OCI-LY7 (cell line): ENCODE measurements around the gene LYRM4. TPM values are rescaled to one million over a fixed set of nuclear protein-coding genes. Genes with fewer than 3 reads are reported as not detected.

Source experiments
- BruUV-seq: library from RNA; stranded (reverse); fragments of 400-500 nt; replicated peaks from 2 replicates; lab custom pipeline; 2021; lab: Mats Ljungman, UMichigan
- CTCF ChIA-PET: fragments of 300-600 bp; sonication (Branson Sonifier 250); formaldehyde crosslinking; loops from one replicate; lab custom pipeline; 2022; ENCODE audit warnings: antibody characterized with exemption; ENCODE audit not compliant: unreplicated experiment; lab: Charles Lee
- POLR2A ChIA-PET: fragments of 300-600 bp; sonication (Branson Sonifier 250); formaldehyde crosslinking; loops from one replicate; lab custom pipeline; 2022; ENCODE audit warnings: antibody characterized with exemption; lab: Charles Lee
- DNase-seq: peaks from one replicate; pipeline ENCODE4 v3.0.0-alpha.2; 2015; ENCODE audit warnings: low spot score
- H2AFZ ChIP-seq: fragments of 200-600 bp; sonication (generic), shearing (Covaris generic); 2 replicates; pipeline ENCODE4 v1.6.1; 2014; ENCODE audit warnings: mild to moderate bottlenecking, antibody characterized with exemption, low read length, moderate library complexity
- H3K27ac ChIP-seq: fragments of 200-600 bp; sonication (generic); 2 replicates; pipeline ENCODE4 v1.5.1; 2014; ENCODE audit warnings: mixed run types, low read depth, mild to moderate bottlenecking, moderate library complexity, low read length, inconsistent platforms; ENCODE audit not compliant: poor library complexity, severe bottlenecking
- H3K36me3 ChIP-seq: fragments of 200-600 bp; sonication (generic); 2 replicates; pipeline ENCODE4 v1.6.1; 2014; ENCODE audit warnings: mild to moderate bottlenecking, antibody characterized with exemption, low read length, moderate library complexity, mixed read lengths; ENCODE audit not compliant: insufficient read depth
- H3K4me1 ChIP-seq: fragments of 200-600 bp; sonication (generic); 2 replicates; pipeline ENCODE4 v1.5.1; 2014; ENCODE audit warnings: mild to moderate bottlenecking, low read length; ENCODE audit not compliant: insufficient read depth, poor library complexity, severe bottlenecking
- H3K4me2 ChIP-seq: fragments of 200-600 bp; sonication (generic); 2 replicates; pipeline ENCODE4 v1.6.1; 2014; ENCODE audit warnings: mild to moderate bottlenecking, low read length
- H3K4me3 ChIP-seq: fragments of 200-600 bp; sonication (generic); 2 replicates; pipeline ENCODE4 v1.5.1; 2014; ENCODE audit warnings: mild to moderate bottlenecking, low read depth, low read length; ENCODE audit not compliant: poor library complexity, severe bottlenecking
- H3K79me2 ChIP-seq: fragments of 200-600 bp; sonication (generic); 2 replicates; pipeline ENCODE4 v1.6.1; 2016; ENCODE audit warnings: low read depth, mild to moderate bottlenecking, low read length, moderate library complexity, mixed read lengths; ENCODE audit not compliant: insufficient read depth
- H3K9me2 ChIP-seq: fragments of 200-600 bp; sonication (generic); 2 replicates; pipeline ENCODE4 v1.6.1; 2016; ENCODE audit warnings: mild to moderate bottlenecking, low read length, mixed read lengths; ENCODE audit not compliant: insufficient read depth
- H3K9me3 ChIP-seq: fragments of 200-600 bp; sonication (generic); 2 replicates; pipeline ENCODE4 v1.6.1; 2014; ENCODE audit warnings: mild to moderate bottlenecking, mixed run types, low read length, mixed read lengths
- H4K20me1 ChIP-seq: fragments of 200-600 bp; sonication (generic); 2 replicates; pipeline ENCODE4 v1.6.1; 2014; ENCODE audit warnings: mild to moderate bottlenecking, antibody characterized with exemption, low read length, moderate library complexity, mixed read lengths; ENCODE audit not compliant: insufficient read depth
- EZH2phosphoT487 ChIP-seq: fragments of 200-600 bp; sonication (generic); IDR thresholded peaks from 2 replicates; pipeline ENCODE4 v1.6.1; 2018; ENCODE audit warnings: low read depth, borderline replicate concordance, mild to moderate bottlenecking, mixed run types, antibody characterized with exemption, low read length, moderate library complexity, mixed read lengths
- intact Hi-C: fragments of 100-400 bp; cut with micrococcal nuclease; formaldehyde crosslinking; loops from one replicate; pipeline ENCODE4 v1.10.0; 2022; ENCODE audit not compliant: unreplicated experiment
- total RNA-seq, 2 experiments: library from RNA; depleted of rRNA in 1 of 2; stranded (reverse); fragments of >200 nt in 1 of 2; shearing (Covaris generic) in 1 of 2; gene quantifications; 2 replicates each; pipeline ENCODE4 v1.2.3, GENCODE V29; 2014 to 2022
- TF ChIP-seq, protein P1 (sequence below): fragments of 200-600 bp; sonication (generic); conservative IDR thresholded peaks from 2 replicates; pipeline ENCODE4 v1.5.1; 2014; ENCODE audit warnings: mild to moderate bottlenecking, antibody characterized with exemption, low read length, moderate library complexity, mixed read lengths

LYRM4 gene
- total RNA-seq, 2 experiments from 2014 or later, result 19.6 to 34.3 TPM

DNA sequence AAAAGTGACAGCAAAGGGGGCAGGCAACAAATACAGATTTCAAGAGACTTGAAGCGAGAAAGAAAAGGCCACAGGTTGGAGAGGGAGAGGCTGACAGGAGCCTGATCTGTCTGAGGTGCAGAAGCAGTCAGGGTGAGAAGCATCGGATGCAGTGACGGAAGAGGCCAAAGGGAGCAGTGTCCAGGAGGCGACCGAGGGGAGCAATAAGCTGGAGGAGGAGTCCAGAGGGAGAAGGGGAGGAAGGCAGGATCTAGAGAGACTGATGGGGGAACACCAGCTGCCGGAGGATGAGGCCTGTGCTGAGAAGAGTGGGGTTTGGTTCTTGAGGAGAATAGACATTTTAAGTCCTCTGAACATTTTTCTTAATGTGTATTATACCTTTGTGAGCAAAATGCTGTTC is 24.3 kb upstream of the LYRM4 start:
- CTCF ChIA-PET, result no interaction called here
- TF ChIP-seq EZH2phosphoT487, result no peak
- TF ChIP-seq, protein P1, sequence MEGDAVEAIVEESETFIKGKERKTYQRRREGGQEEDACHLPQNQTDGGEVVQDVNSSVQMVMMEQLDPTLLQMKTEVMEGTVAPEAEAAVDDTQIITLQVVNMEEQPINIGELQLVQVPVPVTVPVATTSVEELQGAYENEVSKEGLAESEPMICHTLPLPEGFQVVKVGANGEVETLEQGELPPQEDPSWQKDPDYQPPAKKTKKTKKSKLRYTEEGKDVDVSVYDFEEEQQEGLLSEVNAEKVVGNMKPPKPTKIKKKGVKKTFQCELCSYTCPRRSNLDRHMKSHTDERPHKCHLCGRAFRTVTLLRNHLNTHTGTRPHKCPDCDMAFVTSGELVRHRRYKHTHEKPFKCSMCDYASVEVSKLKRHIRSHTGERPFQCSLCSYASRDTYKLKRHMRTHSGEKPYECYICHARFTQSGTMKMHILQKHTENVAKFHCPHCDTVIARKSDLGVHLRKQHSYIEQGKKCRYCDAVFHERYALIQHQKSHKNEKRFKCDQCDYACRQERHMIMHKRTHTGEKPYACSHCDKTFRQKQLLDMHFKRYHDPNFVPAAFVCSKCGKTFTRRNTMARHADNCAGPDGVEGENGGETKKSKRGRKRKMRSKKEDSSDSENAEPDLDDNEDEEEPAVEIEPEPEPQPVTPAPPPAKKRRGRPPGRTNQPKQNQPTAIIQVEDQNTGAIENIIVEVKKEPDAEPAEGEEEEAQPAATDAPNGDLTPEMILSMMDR, result no peak
- H4K20me1 ChIP-seq, result 0 out of 2 replicates have a peak, but pooled peaks cover under 1% of the 10 kb centered on the region

DNA sequence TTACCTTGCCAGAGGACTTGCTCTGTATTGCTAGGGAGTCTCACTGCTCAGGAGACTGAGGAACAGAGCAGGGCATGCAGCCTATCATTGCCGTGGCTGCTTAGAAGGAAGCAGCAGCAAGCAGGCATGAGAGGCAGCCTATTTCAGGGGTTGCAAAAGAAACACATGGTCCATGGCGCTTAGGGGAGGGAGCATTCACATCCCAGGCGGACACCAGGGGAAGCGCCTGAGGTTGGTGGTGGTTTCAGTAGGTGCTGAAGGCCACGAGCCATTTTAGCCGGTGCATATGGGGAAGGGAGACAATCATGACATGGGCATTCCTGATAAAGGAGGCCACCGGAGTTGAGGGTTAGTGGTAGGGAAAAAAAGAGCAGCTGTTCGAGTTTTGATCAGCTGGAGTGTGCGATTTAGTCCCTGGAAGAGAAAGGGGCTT is 21.5 kb upstream of the LYRM4 start:
- no peak for TF ChIP-seq EZH2phosphoT487
- TF ChIP-seq, protein P1, result no peak
- peaks cover 4% of the 10 kb centered on the region for H3K4me1 ChIP-seq
- no TSS peak for BruUV-seq
- DNase-seq, result no peak
- intact Hi-C loops, result no loop called here
- no peak overlapping the region for H2AFZ ChIP-seq
- H3K9me3 ChIP-seq, result no peaks in the 10 kb centered on the region
- H3K4me3 ChIP-seq, result no peak overlapping the region
- H3K9me2 ChIP-seq, result no peaks in the 10 kb centered on the region
- POLR2A ChIA-PET, result no interaction called here
- H3K36me3 ChIP-seq, result no peaks in the 10 kb centered on the region
- H3K79me2 ChIP-seq, result no peaks in the 10 kb centered on the region
- H3K27ac ChIP-seq, result no peak overlapping the region
- CTCF ChIA-PET, result no interaction called here
- H3K4me2 ChIP-seq, result no peak overlapping the region
- H4K20me1 ChIP-seq, result 0 out of 2 replicates have a peak, but pooled peaks cover 4% of the 10 kb centered on the region

More for the DNA sequence above, 24.3 kb upstream of the LYRM4 start:
- H3K9me2 ChIP-seq, result no peaks in the 10 kb centered on the region
- H3K36me3 ChIP-seq, result no peaks in the 10 kb centered on the region
- no peak overlapping the region for H3K4me3 ChIP-seq
- no peak overlapping the region for H2AFZ ChIP-seq
- H3K79me2 ChIP-seq, result no peaks in the 10 kb centered on the region
- H3K27ac ChIP-seq, result no peak overlapping the region
- no peak overlapping the region for H3K4me2 ChIP-seq
- no peak for DNase-seq
- no TSS peak for BruUV-seq
- H3K9me3 ChIP-seq, result no peaks in the 10 kb centered on the region
- H3K4me1 ChIP-seq, result peaks cover under 1% of the 10 kb centered on the region
- intact Hi-C loops, result no loop called here
- POLR2A ChIA-PET, result no interaction called here

DNA sequence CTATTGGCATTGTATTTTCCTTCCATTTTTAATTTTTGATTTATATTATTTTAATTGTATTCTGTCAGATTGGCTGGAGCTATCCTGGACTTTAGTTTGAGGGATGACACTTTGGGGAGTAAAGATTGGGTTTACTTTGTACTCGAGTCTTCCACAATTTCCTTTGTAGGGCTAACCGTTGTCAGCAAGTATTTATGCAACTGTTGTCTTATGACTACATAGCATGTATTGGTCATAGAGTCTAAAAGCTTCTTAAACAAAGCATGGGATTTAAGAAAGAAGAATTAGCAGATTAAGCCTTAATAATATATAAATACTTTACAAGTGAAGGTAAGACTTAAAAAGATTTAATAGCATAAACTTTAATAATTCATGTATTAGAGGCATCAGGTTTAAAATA is 20.2 kb upstream of the LYRM4 start:
- intact Hi-C loops, result no loop called here
- no peak for DNase-seq
- no peak overlapping the region for H3K27ac ChIP-seq
- 0 out of 2 replicates have a peak, but pooled peaks cover 4% of the 10 kb centered on the region for H4K20me1 ChIP-seq
- CTCF ChIA-PET, result no interaction called here
- TF ChIP-seq EZH2phosphoT487, result no peak
- TF ChIP-seq, protein P1, result no peak
- no peaks in the 10 kb centered on the region for H3K9me3 ChIP-seq
- no peak overlapping the region for H3K4me3 ChIP-seq
- H3K79me2 ChIP-seq, result no peaks in the 10 kb centered on the region
- POLR2A ChIA-PET, result no interaction called here
- H2AFZ ChIP-seq, result no peak overlapping the region
- BruUV-seq, result no TSS peak
- H3K4me1 ChIP-seq, result peaks cover 4% of the 10 kb centered on the region
- H3K36me3 ChIP-seq, result no peaks in the 10 kb centered on the region
- no peak overlapping the region for H3K4me2 ChIP-seq
- H3K9me2 ChIP-seq, result no peaks in the 10 kb centered on the region
